GM18520 (cell line): ENCODE measurements around the gene IL16.

ENCODE experiments used
- ATAC-seq: cut with Tn5 transposase; IDR thresholded peaks from one replicate; pipeline ENCODE4 v1.9.1; 2021; ENCODE audit not compliant: unreplicated experiment

Gene IL16

GRCh38 chr15:81273200-81273599 lies 76.5 kb downstream of the IL16 start:
- no peak for ATAC-seq

DNA sequence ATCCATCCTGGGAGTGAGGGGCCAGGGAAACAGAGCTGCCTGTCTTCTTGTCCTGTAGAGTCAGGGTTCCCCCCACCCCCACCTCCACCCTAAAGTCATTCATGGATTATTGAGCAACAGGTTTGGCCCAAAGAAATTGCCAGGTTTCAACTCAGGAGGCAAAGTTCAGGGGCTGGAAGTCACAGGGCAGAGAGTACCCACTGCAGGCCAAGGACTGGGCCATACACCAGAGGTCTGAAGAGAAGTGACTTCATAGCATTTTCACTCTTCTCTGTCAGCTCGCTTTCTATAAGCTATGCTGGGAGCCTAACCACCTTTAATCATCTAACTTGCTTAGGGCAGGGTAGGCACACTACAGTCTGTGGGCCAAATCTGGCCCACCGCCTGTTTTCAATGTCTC lies 77.2 kb downstream of the IL16 start:
- no peak for ATAC-seq

DNA sequence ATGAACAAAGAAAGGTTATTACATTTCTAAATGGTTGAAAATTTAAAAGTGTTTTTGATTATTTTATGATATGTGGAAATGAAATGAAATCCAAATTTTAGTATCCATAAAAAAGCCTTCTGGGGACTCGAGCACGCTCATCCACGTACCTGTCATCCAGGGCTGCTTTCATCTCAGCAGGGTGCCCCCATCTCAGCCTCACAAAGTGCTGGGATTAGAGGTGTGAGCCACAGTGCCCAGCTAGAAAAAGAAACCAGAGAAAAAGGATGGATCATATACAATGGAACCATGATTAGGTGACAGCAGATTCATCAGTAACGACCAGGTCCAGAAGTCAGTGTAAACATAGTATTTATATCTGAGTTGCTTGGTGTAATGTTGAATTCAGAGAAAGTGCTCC lies 77.6 kb downstream of the IL16 start:
- ATAC-seq, result no peak

DNA sequence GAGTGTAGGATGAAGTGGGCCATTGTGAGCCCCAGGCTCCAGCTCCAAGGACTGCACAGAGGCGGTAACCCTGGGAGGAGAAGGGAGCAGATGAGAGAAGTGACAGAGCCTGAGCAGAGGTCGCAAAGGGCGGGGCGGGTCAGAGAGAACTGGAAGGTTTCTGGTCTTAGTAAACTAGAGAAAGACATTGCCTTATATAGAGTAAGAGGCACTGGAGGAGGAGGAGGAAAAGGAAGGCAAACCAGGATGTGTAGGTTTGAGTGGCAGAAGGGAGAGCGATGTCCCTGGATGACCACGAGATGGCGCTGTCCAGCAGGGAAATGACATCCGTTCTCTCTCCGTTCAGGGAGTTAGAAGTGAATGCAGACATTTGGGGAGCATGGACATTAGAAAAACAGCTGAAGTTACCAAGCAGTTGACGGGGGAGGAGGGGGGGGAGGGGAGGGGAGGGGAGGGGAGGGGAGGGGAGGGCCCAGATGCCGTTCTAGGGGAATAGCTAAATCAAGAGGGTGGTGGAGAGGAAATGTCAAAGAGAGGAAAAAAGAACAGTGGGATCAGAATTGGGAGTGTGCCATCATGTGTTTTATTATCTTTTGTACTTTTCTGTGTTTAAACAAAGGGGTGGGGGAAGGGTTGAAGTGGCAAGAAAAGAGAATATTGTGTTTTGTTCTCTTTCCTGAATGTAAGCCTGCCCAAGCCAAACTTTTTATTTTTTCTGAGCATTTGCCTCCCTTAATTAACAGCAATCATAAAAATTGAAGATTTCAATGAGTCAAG lies 78.4 kb downstream of the IL16 start:
- ATAC-seq, result no peak

DNA sequence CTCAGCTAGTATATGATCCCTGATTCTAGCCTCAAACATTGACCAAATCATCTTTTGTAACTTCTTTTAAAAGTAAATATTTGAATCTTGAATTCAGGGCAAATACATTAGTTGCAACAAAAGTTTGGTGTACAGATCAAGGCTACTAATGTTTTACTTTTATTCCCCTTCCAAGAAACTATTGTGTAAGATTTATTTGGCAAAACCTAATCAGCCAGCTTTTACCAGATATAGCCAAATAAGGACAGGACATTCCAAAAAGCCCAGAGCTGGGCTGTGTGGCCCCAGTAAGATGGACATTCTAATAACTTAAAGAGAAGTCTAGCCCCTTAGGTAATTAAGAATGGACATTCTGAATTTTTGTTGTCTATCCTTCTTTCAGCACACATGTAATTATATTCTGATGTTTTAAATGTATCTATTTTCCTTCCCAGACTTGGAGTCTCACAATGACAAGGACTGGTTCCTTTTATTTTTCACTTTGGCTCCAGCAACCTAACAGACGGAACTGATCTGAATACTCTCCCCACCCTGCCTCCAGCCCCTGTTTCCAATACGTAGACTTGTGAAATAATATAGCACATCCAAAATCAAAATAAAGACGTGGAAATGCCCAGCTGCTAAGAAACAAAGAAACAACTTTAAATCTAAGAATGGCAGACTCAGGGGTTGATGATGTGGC lies 79.2 kb downstream of the IL16 start:
- ATAC-seq, result no peak

GRCh38 chr15:81276967-81277366 lies 80.3 kb downstream of the IL16 start:
- ATAC-seq, result no peak

DNA sequence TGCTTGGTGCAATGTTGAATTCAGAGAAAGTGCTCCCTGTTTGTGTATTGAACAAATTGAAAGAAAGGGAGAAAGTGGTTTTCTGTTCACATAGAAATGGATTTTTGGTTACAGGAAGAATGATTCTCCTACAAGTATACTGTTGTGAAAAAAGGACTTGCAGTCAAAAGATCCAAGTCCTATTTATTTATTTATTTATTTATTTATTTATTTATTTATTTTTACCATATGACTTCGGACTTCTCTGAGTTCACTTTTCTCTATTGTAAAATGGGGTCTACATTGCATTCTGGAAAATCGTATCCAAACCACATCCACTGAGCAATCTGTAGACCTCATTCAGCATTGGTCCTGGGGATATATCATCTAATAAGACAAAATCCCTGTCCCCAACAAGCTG lies 81.2 kb downstream of the IL16 start:
- ATAC-seq, result no peak

DNA sequence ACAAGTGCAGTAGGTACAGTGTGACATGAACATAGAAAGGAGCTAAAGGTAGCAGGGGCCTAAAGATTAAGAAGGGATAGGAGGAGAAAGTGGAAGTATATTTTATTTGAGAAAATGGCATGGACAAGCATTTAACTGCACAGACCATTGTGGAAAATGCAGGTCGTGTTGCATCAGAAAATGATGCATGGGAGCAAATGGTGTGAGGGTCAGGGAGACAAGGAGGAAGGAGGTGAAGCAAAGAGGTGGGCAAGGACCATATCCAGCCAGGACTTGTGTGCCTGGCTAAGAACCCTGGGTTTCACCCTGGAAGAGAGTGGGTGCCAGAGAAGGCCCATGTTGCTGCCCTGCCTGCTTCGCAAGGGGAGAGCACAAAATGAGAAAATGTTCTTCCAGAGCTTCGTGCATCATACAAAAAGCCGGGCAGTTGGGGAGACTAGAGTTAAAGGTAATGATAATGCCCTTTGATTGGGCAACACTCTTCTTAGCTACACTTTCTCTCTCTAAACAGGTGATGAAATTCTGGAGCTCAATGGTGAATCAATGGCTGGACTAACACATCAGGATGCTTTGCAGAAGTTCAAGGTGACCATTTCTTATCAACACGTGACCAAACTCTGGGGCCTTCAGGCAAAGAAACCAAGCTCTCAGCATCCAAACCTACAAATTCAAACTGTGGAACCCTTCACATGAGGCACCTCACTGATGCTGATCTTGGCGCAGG lies 81.8 kb downstream of the IL16 start:
- ATAC-seq, result no peak

DNA sequence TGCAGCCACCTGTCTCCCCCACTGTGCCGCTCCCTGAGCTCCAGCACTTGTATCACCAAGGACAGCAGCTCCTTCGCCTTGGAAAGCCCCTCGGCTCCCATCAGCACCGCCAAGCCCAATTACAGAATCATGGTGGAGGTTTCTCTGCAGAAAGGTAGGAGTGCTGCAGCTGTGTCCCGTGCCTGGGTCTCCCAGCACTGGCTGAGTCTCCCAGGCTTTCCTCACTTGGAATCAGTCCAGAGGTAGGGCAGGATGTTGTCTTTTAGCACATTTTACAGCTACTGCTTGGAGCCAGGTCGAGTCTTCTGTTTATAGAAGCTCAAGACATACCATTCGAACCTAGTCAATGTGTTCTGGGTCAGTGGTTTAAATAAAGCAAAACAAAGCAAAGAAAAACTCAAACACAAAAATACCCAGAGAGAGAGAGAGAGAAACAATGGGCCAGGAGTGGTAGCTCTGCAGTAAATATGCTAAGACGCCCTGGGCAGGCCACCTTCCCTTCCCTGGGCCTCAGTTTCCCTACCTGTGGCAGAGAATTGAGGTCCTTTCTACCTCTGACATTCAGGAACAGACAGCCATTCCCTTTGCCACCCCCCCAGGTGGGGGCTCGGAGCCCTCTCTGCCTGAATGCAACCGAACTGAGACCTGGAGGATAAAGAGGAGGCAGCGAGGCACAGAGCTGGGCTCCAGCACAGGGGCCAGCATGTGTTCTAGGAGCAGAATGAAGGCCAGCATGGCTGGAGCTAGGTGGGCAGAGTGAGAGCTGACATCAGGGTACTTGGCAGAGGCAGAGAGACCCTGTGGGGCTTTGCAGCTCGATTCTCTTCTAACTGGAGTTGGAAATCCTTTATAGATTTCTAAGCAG lies 83.2 kb downstream of the IL16 start:
- no peak for ATAC-seq

GRCh38 chr15:81280696-81281455 lies 84.2 kb downstream of the IL16 start:
- no peak for ATAC-seq

DNA sequence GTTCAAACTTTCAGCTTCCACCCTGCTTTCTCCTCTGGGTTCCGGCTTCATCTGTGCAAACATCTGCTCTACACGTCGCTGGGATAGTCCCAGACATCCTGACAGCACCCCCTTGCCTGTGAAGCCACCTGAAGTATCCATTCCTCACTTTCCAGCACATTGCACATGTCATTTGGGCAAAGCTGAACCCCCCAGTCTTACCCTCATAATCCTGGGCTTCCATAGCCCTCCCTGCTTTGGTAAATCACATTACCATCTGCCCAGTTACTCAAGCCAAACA lies 84.7 kb downstream of the IL16 start:
- no peak for ATAC-seq

DNA sequence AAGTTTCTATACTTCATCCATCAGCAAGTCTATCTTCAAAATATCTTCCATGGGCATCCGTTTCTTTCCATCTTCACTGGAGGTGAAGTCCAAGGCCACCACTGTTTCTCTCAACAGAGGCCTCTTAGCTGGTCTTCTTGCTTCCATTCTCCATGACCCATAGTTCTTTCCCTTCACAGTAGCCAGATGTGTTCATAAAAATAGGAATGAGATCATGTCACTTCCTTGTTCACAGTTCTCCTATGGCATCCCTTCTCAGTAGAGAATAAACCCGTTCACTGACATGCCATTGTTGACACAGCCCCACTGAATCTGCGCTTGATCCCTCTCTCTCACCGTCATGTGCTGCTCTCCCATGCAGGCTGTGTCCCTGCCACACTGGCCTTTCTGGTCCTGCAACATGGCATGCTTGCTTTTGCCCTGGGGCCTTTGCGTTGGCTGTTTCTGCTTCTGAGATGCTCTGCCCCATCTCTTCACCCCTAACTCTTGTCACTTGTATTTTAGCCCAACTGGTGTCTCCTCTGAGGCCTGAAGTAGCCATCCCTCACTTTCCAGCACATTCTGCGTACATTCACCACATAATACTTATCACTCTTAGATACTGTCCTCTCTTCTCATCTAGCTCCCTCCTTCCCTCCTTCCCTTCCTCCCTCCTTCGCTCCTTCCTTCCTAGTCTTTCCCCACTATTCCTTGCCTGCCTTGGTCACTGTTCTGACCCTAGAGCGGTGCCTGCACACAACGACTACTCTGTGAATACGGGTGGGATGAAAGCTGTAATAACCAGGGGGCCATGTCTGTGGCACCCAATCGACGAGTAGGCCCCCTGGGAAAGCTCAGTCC lies 85.3 kb downstream of the IL16 start:
- ATAC-seq, result no peak

DNA sequence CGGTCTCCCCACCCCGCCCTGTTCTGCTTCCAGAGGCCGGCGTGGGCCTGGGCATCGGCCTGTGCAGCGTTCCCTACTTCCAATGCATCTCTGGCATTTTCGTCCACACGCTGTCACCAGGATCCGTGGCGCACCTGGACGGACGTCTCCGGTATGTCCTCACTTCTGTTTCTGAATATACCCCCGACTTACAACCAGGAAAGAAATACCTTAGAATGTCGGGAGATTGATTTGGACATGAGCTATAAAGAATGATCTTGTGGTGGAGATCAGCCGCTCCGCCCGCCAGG lies 85.9 kb downstream of the IL16 start:
- ATAC-seq, result no peak

- no peak for ATAC-seq
Observed at GRCh38 chr15:81282911-81283310, 86.2 kb downstream of the IL16 start.

- no peak for ATAC-seq
Observed at GRCh38 chr15:81284256-81285031, 87.8 kb downstream of the IL16 start.

DNA sequence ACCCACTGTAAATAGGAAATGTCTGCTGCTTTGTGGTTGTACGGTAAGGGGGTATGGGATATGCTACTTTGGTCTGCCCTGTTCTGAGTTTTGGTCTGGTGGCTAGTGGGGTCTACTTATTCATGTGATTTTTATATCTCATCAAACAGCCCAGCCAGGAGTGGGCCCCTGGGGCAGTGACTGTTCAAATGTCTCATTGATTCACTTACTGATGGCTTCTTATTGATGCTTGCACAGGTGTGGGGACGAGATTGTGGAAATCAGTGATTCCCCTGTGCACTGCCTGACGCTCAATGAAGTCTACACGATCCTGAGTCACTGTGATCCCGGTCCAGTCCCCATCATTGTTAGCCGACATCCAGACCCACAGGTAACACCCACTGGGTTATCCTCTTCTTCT lies 88.8 kb downstream of the IL16 start:
- ATAC-seq, result no peak

- no peak for ATAC-seq
Observed at GRCh38 chr15:81286621-81287121, 90.0 kb downstream of the IL16 start.

DNA sequence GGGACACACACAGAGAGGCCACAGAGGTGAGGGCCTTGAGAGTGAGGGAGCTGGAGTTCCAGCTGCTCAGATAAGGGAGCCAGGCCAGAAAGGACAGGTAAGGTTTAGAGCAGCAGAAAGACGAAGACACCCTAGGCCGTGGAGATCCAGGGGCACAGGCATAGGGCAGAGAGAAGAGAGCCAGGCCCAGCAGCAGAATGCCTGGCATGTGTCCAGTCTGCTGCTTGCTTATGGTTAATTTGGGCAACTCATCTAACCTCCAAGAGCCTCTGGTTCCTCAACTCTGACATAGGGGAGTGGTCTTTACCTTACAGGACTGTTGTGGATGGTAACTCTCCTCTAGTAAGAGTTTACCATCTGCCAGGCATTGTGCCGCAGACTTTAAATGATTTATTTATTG lies 91.4 kb downstream of the IL16 start:
- no peak for ATAC-seq

DNA sequence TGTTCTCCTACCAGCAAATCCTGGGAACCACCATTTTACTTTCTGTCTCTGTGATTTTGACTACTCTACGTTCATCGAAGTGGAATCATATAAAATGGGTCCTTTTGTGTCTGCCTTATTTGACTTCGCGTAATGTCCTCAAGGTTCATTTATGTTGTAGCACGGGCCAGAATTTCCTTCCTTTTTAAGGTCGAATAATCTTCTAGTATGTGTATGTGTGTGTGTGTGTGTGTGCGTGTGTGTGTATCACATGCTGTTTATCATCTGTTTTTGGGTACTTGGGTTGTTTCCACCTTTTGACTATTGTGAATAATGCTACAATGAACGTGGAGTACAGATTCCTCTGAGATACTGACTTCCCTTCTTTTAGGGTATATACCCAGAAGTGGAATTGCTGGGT lies 91.9 kb downstream of the IL16 start:
- ATAC-seq, result no peak
